GM18951 (cell line): Measurements from ENCODE around the gene PHF3.
"Not testable (repeated sequence)": the region's sequence is repeated elsewhere in the genome, so short reads cannot be mapped to it uniquely, and the experiment has no call there.

ENCODE experiments used
- POLR2A ChIP-seq: IDR thresholded peaks from 4 replicates; pipeline ENCODE4 v1.6.1; 2011; ENCODE audit warnings: mild to moderate bottlenecking; ENCODE audit not compliant: insufficient read length, insufficient read depth; ENCODE audit errors: extremely low read depth
- in situ Hi-C: fragments of 300-500 bp; cut with MboI; formaldehyde crosslinking; loops from one replicate; pipeline ENCODE4 v1.12.0; 2022; ENCODE audit warnings: low sequenced_read_pairs, mixed read lengths, inconsistent platforms; ENCODE audit not compliant: unreplicated experiment

The PHF3 gene

DNA sequence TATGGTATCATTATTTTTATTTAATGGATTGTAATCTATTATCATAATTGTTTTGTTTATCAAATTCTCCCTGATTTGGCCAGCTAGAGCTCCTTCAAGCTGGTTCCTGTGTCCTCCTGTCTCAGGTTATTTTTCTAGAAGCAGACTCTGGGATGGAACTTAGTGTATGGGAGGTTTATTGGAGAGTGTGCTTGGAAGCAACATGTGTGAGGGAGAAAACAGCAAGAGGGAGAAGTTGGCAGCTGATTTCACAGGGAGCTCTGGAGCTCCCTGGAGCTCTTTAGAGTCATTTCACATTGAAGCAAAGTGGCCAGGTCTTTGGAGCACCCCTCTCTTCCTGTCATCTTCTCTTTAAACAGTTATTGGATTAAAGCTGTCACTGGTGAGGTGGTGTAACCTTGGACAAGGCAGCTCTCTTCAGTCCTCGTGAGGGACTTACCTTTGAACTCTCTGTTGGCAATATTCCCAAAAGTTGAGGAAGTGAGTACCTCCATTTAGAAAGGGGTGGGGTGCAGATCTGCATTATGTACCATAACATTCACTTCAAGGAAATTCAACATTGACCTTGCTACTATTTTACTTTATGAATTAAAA is 103.6 kb downstream of the PHF3 start:
- in situ Hi-C loops = no loop called here
- TF ChIP-seq POLR2A = no peak

DNA sequence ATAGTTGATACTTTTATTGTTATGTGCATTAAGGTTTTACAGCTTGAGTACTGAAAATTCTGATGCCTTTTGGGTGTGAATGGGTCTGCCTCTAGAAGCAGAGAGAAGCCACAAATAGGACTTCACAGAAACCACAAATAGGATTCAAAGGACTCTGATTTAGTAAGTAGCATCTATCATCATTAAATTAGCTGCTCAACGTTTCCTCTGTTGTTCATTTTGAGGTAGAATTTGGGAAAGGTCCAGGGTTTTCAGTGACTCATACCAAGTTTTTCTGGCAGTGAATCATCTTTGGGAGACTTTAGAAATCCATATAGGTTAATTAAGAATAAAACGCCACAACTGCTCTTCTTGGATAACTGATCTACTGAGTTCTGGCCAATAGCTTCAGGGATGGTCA is 105.1 kb downstream of the PHF3 start:
- TF ChIP-seq POLR2A = no peak
- in situ Hi-C loops = no loop called here

GRCh38 chr6:63742060-63742459 is 106.5 kb downstream of the PHF3 start:
- TF ChIP-seq POLR2A = no peak
- in situ Hi-C loops = no loop called here

- in situ Hi-C loops = no loop called here
- no peak for TF ChIP-seq POLR2A
Observed at GRCh38 chr6:63743691-63744090, 108.1 kb downstream of the PHF3 start.

DNA sequence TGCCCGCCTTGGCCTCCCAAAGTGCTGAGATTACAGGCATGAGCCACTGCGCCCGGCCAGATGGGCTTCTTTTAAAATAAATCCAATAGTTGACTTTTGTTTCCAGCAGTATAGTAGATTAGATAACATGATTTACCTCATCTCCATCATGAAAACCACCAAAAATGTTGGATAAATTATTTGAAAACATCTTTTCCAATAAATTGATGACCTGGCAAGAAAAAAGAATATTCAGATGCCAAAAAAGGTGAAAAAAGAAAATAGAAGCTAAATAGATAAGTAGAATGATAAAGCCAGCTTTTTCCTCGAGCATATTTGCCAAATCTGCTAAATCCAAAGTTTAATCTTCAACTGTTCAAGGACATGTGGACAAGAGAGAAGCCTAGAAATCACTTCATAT is 109.2 kb downstream of the PHF3 start:
- in situ Hi-C loops = no loop called here
- no peak for TF ChIP-seq POLR2A

- in situ Hi-C loops = no loop called here
- TF ChIP-seq POLR2A = no peak
Observed at GRCh38 chr6:63745784-63746183, 110.2 kb downstream of the PHF3 start.

DNA sequence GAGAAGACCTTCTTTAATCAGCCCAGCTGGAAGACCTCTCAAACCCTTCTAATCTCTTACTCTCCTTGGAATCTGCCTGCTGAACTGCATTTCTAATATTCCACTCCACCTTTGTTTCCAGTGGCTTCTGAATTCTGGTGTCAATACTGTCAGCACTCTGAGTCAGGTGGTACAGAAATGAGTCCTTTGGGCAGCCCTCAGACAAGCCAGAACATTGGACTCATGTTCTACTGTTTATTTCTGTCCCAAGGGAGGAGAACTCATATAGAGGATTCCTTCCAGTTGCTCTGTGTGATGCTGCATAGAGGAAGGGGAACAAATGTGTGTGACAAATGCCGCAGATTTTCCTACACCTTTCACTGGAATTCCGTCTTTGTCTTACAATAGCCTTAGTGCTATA is 114.8 kb downstream of the PHF3 start:
- in situ Hi-C loops = no loop called here
- no peak for TF ChIP-seq POLR2A

DNA sequence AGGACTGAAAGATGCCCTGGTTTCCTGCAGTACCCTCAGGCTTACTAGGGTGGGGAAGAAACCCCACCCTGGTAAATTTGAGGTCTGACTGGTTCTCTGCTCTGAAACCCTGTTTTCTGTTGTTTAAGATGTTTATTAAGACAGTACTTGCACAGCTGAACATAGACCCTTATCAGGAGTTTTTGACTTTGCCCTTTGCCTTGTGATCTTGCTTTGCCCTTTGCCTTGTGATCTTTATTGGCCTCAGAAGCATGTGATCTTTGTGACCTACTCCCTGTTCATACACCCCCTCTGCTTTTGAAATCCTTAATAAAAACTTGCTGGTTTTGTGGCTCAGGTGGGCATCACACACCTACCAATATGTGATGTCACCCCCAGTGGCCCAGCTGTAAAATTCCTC is 121.7 kb downstream of the PHF3 start:
- in situ Hi-C loops = not testable (repeated sequence)

DNA sequence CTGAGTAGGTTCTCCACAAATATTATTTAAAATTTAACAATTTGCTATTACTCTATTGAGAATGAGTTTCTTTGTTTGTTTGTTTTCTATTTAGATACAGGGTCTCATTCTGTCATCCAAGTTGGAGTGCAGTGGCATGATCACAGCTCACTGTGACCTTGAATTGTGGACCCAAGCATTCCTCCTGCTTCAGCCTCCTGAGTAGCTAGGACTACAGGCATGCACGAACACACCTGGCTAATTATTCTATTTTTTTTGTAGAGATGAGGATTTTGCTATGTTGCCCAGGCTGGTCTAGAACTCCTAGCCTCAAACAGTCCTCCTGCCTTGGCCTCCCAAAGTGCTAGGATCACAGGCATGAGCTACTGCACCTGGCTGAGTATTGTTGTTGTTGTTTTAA is 122.2 kb downstream of the PHF3 start:
- no peak for TF ChIP-seq POLR2A
- in situ Hi-C loops = no loop called here

GRCh38 chr6:63759605-63760105 is 124.1 kb downstream of the PHF3 start:
- in situ Hi-C loops = loop anchor here (10.0 kb wide), 1 partner anchor 165 kb away; no protein-coding TSS in a partner anchor
- no peak for TF ChIP-seq POLR2A

- no peak for TF ChIP-seq POLR2A
- in situ Hi-C loops = loop anchor here (10.0 kb wide), 1 partner anchor 165 kb away; no protein-coding TSS in a partner anchor
Observed at GRCh38 chr6:63760199-63760598, 124.6 kb downstream of the PHF3 start.

DNA sequence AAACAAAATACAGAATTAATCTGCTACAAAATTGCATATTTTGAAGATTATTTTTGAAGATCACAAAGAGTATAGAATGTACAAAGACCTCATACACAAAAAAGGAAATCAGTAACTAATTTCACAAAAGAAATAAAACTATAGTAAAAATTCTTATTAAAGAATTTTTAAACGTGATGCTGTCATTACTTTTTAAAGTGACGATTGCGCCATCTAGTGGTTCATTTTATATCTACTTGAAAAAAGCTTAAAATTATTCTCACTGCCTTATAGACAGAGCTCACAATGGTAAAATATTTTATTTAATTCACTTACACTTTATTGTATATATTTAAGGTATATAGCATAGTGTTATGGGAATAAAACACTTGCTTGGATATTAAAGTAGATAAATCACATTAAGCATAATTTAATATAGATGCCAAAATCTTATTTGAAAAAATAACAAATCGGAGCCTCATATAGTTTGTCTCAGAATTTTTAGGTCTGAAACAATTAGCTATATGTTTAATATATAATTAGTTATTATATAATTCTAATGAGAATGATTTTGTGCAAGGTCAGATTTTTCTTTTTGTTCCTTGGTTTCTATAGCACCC is 128.8 kb downstream of the PHF3 start:
- in situ Hi-C loops = loop anchor here (10.0 kb wide), 1 partner anchor 170 kb away; no protein-coding TSS in a partner anchor

More for the DNA sequence above, 128.8 kb downstream of the PHF3 start:
- no peak for TF ChIP-seq POLR2A
